HPDE6-E6E7 (cell line): Measurements from ENCODE around the gene MMP24OS.

Experiments used
- DNase-seq: peaks from one replicate; pipeline ENCODE4 v3.0.0; 2011; ENCODE audit warnings: missing footprints; ENCODE audit errors: extremely low spot score

Gene MMP24OS

DNA sequence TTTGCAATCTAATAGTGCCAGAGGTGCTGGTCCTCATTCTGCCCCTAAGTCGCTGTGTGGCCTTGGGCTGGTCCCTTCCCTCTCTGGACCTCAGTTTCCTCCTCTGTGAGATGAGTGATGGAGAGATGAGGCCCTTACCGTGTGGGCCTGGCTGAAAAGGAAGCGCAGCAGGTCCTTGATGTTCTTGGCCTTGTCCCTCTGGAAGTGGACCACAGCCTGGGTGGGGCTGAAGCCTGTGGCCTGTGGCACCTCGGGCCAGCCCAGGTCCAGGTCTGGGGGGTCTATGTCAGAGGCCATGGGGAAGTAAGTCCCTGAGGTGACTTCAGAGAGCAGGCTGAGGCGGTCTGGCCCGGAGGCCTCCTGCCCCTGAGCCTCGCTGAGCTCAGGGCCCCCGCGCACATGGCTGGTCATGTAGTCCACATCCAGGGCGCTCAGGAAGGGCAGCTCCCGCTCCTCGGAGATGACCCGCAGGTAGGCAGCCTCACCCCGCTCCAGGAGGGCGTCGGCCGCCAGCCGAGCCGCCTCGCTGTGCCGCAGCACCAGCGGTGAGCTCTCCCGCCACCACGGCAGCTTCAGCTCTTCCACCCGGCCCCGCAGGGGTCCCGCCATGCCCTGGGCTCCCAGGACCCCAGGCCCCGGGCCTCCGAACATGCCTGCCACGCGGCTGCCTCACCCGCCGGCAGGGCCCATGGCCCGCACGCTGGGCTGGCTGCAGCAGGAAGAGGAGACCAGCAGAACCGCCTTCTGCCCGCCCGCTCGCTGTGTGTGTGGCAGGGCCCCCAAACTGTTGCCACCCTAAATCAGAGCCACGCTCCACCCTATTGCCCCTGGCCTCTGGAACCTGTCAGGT, 14.0 kb upstream of the MMP24OS start, which contains the start of gene FAM83C:
FAM83C (minus strand) TSS at position 772 of the 850 bp plus-strand sequence; CDS start at position 651, 121 bp downstream.
- no peak for DNase-seq

- no peak for DNase-seq
These were observed 13.0 kb upstream of the MMP24OS start for GRCh38 chr20:35290887-35291417.

DNA sequence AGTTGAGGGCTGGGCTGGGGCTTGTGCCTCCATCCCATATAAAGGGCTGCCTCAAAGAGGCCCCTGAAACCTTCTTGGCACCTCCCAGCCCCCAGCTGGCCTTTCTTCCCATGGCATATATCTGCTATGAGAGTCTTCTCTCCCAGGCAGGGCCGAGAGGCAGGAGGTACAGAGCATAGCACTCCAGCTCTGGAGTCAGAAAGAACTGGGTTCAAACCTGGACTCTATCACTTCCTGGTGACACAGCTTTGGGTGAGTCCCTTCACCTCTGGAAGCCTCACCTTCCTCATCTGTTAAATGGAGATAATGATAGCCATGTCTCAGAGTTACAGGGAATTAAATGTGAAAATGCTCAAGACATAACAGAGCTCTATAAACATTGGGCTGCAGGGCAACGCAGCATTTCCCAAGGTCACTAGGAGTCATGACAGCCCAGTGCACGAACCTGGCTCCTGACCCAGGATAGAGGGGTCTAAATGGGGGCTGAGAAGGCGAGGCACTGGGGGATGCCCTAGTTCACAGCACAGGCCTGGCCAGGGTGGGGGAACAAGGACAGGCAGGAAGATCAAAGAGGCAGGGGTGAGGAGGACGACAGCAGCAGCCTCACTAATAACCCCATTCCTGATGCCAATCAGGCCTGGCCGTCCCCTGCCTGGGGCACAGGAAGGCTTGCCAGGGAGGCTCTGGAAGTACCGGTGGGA, 12.4 kb upstream of the MMP24OS start:
- no peak for DNase-seq

DNA sequence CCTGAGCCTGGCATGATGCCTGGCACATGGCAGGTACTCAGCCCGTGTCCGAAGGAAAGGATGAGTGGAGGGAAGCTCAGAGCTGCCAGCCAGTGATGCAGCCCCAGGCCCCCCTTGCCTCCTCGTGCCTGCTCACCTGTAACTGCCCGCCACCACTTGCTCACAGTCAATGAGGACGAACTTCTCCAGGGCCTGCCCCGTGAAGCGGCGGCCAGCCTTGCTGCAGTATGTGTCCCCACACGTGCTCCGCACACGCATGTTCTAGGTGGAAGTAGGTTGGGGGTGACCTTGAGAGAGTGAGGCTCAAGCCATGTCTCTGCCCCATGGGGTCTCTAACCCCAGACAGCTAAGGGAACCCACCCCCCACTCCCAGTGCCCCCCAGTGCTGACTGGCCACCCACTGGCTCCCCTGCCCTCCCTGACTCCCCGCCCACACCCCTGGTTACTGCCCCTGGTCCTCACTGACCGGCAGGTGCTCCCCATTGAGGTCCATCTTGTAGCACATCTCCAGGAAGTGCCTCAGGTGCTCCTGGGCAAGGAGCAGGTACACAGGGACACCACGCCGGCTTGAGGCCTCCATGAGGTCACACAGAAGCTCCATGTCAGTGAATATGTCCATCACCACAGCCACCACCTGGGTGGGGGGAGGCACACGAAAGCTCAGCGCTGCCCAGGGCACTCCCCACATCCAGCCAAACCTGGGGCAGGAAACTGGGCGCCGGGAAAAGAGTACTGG, 10.6 kb upstream of the MMP24OS start:
- no peak for DNase-seq

- no peak for DNase-seq
These were observed 9.8 kb upstream of the MMP24OS start for GRCh38 chr20:35287509-35288324.

GRCh38 chr20:35286899-35287508, 9.1 kb upstream of the MMP24OS start:
- DNase-seq, result no peak

DNA sequence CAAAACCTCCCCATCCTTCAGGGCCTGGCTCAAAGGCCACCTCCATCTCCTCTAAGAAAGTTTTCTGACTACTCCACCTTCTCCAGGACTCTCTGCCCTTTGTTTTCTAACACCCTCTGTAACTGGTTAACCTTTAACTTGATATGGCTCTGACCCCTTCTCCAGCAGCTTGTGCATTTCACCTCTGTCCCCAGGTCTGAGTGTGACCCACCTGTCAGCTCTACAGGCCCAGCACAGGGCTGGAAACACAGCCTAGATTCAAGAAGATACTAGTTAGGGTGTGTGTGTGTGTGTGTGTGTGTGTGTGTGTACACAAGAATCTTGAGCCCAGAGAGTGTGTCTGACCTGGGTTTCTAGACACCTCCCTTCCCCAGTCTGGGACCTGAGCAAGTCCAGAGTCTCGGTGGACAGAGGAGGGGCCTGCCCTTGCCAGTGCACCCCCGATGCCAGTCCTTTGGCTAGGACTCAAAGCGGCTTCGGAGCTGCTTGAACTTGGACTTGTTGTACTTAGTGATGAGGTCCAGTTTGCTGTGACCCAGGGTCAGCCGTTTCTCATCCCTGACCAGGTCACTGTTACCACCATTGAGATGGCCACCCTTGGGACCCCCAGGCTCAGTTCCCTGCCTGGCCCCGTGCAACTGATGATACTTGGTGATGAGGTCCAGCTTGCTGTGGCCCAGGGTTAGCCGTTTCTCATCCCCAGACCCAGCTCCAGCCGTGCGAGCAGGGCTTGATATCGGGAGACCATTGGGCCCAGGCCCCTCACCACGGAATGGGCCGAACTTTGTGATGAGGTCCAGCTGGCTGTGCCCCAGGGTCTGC, 8.4 kb upstream of the MMP24OS start:
- DNase-seq, result no peak

DNA sequence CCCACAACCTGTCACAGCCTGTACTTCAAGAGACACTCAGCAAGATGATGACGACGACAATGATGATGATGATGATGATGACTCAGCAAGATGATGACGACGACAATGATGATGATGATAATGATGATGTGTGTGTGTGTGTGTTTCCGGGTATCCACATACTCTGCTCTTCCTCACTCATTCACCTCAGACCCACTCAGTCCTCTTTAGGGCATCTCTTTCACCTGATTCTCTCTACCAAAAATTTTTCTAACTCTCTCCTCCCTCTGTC, 7.8 kb upstream of the MMP24OS start:
- no peak for DNase-seq

DNA sequence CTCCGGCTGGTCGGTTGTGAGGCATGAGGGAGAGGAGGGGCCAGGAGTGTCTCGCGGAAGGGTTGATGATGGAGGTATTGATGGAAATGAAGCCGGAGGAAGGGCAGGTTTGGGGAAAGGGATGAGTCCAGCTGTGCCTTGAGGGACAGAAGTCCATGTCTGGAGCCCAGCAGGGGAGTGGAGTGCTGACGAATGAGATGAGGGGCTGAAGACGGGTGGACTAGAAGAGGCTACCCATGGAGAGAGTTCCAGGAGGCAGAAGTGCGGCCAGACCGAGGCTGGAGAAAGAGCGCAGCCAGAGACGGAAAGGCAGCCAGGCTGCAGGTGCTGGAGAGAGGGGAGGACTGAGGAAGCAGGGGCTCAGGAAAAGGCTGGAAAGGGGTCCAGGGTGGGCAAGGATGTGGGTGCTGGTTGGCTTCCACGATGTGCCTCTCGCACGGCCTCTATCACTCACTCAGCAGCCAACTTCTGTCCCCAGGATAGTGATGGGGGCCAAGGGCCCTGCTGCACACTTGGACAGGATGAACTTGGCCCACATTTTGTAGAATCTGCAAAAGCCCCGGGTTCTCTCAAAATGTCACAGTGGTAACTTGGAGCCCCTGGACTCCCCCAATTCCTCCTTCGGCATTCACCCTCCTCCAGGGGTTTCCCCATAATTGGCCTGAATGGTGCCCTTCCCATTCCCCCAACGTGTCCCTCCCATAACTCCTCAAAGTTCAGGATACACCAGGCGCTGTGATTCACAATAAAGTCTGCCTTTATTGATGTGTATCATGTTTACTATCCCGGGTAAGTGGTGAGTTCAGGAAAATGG, 7.3 kb upstream of the MMP24OS start:
- DNase-seq, result no peak

GRCh38 chr20:35284267-35284991, 6.5 kb upstream of the MMP24OS start, which contains the start of gene EIF6:
TSS of gene EIF6 (minus strand) at chr20:35284772. CDS start at chr20:35284487, 285 bp downstream.
- DNase-seq, result peak; percentile 96

DNA sequence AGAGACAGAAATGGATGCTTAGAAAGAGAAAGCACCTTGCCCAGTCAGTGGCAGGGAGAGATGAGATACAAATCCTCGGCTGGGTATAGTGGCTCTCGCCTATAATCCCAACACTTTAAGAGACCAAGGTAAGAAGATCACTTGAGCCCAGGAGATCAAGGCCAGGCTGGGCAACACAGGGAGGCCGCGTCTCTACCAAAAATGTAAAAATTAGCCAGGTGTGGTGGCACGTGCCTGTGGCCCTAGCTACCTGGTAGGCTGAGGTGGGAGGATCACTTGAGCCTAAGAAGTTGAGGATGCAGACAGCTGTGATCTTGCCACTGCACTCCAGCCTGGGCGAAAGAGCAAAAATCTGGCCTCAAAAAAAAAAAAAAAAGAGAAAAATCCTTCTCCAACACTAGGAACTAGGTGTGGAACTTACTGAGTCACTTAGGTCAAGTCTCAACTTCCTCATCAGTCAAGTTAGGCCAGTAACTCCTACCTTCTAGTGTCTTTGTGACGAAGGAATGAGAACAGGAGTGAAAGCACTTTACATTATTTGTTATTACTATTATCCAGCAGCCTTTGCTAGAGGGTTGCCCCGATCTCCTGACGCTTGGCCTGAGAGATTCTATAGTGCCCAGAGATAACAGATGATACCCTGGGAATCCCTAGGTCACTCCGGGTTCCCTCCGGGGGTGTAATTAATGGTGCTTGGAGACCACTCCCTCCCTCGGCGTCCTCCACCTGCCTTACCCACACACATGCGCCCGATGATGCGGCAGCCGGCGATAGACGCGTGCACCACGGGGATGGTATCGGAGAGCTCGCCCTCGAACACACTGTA, 5.7 kb upstream of the MMP24OS start:
- DNase-seq, result no peak

DNA sequence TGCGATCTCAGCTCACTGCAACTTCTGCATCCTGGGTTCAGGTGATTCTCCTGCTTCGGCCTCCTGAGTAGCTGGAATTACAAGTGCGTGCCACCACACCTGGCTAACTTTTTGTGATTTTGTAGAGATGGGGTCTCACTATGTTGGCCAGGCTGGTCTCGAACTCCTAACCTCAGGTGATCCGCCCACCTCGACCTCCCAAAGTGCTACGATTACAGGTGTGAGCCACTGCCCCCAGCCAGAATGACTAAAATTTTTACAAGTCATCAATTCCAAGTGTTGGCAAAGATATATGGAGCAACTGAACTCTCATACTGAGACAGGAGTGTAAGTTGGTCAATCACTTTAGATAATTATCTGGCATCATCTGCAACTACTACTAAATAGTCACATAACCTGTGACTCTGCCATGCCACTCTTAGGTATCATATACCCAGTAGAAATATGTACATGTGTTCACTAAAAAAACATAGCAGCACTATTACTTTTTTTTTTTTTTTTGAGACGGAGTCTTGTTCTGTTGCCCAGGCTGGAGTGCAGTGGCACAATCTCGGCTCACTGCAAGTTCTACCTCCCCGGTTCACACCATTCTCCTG, 3.7 kb upstream of the MMP24OS start:
- DNase-seq, result no peak

DNA sequence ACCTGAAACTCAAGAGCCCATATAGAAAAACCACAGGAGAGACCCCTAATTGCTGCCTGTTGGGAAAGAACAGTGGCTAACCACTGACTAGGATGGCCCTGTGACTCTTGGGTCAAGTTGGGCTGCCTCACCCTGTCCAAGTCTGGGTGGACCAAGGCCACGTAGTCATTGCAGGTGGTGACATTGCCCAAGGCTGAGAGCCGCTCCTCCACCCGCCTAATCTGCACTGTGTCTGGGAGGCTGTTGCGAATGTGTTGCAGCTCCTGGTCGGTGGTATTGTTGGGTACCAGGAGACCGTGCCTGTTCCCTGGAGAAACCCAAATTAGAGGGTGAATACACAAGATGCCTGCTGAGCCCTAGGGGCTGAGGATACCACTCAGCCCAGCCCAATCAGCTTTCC, 2.6 kb upstream of the MMP24OS start:
- DNase-seq, result no peak

DNA sequence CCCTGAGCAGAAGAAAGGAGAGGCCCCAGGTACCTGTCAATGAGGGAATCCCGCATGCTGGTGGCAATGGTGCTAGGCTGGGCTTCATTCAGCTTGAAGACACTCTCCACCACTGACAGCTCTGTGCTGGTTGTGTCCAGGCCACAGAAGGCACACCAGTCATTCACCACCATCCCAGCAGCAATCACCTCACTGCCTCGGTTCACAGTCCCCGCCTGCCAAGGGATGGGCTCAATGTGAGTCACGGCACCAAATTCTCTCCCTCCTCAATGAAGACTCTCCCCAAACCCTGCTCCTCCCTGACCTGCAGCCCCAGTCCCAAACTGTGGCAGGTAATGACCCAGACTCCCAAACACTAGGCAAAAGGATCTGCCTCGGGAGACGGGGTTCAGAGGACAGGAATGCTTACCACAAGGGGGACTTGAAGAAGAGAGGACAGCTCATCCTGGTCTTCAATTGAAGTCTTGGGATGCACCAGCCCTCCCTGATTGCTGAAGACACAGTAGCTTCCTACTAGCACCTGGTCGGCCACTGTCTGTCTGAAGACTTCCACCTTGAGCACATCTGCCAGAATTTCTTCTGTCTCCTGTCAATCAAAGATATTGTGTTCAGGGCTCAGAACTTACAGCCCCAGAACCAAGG, 1.7 kb upstream of the MMP24OS start:
- no peak for DNase-seq

DNA sequence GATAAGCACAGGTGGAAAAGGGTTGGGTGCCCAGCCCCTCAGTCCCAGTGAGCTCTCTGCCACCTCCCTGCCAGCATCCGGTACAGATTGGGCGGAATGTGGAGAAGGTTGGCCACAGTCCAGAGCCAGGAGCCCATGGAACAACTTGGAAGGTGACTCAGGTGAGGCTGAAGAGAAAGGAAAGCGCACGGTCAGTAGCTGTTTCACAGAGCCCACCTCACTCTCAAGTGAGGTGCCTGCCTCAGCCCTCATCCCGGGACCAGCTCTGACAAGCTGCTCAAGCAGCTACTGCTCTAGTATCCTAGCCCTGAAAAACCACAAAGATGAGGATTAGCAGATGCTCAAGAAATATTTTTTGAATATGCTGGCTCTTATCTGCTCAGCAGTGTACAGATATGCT, 1.1 kb upstream of the MMP24OS start:
- no peak for DNase-seq

DNA sequence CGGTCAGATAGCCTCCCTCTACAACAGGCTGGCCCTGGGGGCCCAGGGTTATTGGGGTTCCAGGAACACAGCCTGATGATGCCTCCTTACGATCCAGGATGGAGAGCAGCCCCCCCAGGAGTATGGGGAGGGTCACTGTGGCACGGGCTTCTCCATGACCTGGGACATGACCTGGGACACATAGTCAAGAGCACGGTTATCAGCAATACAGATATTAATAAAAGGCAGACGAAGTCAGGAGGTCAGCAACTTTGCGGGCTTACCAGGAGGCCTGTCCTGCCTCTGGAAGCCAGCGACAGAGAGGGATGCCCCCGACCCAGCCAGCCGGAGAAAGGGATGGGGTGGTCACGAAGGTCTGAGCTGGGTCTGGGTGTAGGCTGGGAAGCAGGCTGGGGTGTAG, 795 bp downstream of the MMP24OS start:
- DNase-seq, result no peak

GRCh38 chr20:35276408-35276807, 1.5 kb downstream of the MMP24OS start:
- no peak for DNase-seq
